Stimulated activated CD8-positive, alpha-beta memory T cell treated with anti-CD3 and anti-CD28 coated beads, Interleukin-12 subunit alpha, Interleukin-12 subunit beta, amount 100 ng/mL, for 4 hours (primary cell): Measurements from ENCODE around the gene ATG13.
"Not testable (repeated sequence)": the region's sequence is repeated elsewhere in the genome, so short reads cannot be mapped to it uniquely, and the experiment has no call there.

Experiments
- DNase-seq: peaks from one replicate; pipeline ENCODE4 v3.0.0-alpha.2; 2020; ENCODE audit warnings: low read depth

The ATG13 gene

DNA sequence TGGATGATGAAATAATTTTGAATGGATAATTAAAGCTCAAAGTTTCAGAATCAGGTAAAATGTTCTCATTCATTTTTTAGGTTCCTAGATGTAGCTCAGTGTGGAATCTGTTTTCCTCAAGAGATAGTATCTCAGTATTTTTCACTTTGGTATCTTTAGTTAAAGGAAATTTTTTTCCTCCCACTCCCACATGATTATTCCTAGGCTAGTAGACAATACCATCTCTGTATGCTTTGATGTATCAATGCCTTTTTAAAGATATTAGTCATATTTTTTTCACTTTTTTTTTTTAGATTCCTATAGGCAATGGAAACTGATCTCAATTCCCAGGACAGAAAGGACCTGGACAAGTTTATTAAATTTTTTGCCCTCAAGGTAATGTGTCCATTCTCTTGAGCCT lies 26.6 kb downstream of the ATG13 start:
- DNase-seq: no peak

DNA sequence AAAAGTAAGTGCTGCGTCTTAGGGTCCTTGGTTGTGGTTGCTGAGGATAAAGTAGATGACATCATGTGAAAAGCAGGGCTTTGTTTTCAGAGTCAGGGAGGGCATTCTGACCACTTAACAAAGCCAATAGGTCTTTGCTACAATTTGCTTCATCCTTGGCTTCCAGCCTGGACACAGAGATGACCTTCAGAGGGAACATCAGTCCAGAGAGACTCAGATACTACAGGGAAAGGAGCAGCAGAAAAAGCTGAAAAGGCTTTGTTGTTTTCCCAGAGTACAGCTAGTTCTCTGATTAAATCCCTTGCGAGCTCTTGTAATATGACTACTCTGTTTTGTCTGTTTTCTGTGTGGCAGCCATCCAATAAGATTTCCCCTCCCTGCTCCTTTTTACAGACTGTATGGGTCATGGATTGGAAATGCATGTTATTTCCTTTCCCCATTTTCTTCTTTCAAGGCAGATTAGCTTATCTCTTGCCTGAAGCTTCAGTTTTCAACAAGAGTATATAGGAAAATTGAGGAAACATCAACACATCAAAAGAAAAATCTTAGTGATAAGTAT lies 31.9 kb downstream of the ATG13 start:
- DNase-seq: no peak

DNA sequence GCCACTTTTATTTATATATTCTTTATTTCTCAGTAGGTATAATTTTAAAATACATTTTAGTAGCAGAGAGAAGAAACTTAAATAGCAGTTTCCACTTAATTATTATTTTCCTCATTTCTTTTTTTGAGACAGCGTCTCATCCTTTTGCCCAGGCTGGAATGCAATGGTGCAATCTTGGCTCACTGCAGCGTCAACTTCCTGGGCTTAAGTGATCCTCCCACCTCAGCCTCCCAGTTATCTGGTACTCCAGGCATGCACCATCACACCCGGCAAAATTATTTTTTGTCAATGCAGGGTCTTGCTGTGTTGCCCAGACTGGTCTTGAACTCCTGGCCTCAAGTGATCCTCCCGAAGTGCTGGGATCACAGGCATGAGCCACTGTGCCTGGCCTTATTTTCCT lies 38.3 kb downstream of the ATG13 start:
- DNase-seq: no peak

DNA sequence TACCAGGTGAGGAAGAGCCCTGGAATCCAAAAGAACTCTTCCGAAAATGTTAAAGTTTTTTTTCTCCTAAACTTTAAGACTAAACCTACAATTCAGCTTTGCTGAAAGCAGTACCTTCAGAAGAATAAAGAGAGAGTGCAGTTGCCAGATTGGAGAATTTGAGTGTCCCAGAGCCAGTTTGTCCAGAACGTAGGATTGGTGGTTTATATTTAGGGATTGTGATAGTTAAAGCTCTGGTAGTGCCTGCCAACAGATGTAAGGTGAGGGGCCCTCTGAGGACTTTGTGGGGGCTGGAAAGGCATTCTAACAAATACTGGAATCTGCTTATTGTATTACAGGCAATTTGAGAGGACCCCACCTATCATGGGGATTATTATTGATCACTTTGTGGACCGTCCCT lies 39.8 kb downstream of the ATG13 start:
- no peak for DNase-seq

- no peak for DNase-seq
Measured at GRCh38 chr11:46658259-46658658, 40.9 kb downstream of the ATG13 start.

GRCh38 chr11:46659908-46660307 lies 42.6 kb downstream of the ATG13 start:
- no peak for DNase-seq

- DNase-seq: no peak
Measured at GRCh38 chr11:46661836-46662235, 44.5 kb downstream of the ATG13 start.

DNA sequence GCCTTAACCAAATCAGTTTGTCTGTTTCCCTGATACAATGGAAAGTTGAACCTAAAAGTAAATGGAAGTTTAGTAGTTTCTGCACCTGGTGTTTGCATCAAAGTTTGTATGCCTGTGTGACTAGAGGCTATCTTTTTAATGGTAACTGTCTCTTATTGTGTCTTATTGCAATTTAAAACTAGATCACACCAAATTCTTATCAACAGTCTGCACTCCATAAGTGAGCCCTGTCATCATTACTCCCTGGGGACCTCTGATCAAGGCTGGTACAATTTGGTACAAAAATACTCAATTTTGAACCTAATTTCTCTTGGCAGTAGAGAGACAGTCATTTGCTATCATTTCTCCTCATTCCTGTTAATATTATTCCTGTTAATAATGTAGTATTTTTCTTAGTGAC lies 45.0 kb downstream of the ATG13 start:
- DNase-seq: no peak

- DNase-seq: no peak
Measured at GRCh38 chr11:46663277-46663940, 46.1 kb downstream of the ATG13 start.

DNA sequence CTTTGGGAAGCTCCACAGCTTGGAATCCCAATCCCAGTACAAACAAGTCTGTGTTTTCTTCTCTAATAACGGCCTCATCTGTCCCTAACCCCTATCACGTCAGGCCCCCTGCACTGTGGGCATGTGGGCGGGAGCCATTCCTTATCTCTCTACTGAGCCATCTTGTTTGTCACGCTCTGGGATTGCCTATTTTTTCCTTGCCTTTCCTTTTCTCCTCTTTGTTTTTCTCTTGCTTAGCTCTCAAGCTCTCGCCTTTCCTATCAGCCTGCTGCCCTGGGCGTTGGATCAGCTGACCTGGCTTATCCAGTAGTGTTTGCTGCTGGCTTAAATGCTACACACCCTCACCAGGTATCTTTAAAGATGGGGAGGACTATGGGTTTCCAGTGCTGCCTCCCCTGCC lies 47.3 kb downstream of the ATG13 start:
- no peak for DNase-seq

DNA sequence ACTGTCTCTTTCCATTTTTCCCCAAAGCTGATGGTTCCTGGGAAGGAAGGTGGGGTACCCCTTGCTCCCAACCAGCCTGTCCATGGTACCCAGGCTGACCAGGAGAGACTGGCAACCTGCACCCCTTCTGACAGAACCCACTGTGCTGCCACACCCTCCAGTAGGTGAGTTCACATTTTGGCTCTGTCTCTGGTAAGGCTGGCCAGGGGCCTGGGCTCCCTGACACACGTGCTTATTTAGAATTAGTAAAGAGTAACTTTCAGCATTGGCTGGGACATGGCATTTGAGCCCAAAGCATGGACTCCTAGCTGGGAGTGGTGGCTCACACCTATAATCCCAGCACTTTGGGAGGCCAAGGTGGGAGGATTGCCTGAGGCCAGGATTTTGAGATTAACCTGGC lies 48.0 kb downstream of the ATG13 start:
- DNase-seq: no peak

GRCh38 chr11:46666516-46666915 lies 49.2 kb downstream of the ATG13 start:
- no peak for DNase-seq

DNA sequence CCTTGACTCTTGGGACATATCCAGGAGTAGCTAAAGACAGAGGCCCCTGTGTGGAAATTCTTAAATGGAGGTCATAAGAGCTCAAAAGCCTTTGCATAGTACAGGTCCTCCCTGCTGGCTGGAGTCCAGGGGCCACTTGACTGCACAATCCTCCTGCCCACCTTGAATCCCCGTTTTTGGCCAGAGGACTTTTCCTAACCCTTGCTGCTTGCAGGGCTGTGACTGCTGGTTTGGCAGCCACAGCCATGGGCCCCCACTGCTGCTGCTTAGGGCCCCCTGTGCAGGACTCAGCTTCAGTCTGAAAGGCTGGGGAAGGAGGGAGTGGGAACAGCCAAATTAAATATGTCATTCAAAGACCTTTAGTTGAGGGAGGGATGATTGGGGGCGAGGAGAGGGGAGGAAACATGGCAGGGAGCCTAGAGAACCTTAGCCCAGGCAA lies 49.7 kb downstream of the ATG13 start:
- DNase-seq: no peak

DNA sequence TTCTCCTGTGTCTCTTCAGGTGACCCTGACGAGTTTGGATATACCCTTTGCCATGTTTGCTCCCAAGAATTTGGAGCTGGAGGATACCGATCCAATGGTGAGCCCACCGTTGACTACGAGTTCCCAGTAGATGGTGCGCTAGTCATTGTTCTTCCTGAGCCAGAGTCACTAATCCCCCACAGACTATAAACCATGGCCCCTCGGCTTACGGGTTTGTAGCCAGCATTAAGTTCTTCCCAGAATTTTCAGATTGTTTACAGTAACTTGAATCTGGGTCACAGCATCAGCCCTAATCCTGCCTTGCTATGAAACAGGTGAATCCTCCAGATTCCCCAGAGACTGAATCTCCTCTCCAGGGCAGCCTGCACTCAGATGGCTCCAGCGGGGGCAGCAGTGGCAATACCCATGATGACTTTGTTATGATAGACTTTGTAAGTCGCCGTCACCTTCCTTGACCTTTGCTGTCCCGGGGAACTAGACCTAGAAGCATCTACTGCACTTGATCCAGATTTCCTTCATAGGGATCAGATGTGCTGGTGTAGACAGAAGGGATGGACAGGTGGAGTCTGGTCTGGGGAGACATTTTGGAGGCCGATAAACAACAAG lies 51.2 kb downstream of the ATG13 start:
- no peak for DNase-seq

DNA sequence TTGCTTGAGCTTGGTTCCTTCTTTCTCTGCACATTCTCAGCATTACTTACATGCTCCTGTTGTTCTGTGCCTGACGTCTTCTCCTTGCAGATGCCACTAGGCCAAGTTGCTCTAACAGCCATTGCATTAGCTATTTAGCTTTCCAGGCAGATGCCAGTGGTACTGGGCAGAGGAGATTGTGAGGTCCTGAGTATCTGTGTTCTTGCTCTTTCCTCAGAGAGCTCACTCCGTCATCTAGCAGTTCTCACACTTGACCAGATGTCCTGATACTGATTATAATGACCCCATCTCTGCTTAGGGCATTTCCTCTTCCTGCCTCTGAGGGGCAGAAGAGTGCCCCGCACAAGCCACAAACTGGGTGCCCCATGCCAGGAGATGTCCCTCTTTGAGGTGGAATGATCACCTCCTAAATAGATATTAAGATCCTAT lies 52.4 kb downstream of the ATG13 start:
- DNase-seq: no peak

GRCh38 chr11:46670521-46670920 lies 53.2 kb downstream of the ATG13 start:
- not testable (repeated sequence) for DNase-seq

GRCh38 chr11:46671958-46672315 lies 54.6 kb downstream of the ATG13 start:
- DNase-seq: no peak

GRCh38 chr11:46672381-46672839 lies 55.1 kb downstream of the ATG13 start:
- no peak for DNase-seq

- DNase-seq: no peak
Measured at GRCh38 chr11:46673713-46674462, 56.5 kb downstream of the ATG13 start.

DNA sequence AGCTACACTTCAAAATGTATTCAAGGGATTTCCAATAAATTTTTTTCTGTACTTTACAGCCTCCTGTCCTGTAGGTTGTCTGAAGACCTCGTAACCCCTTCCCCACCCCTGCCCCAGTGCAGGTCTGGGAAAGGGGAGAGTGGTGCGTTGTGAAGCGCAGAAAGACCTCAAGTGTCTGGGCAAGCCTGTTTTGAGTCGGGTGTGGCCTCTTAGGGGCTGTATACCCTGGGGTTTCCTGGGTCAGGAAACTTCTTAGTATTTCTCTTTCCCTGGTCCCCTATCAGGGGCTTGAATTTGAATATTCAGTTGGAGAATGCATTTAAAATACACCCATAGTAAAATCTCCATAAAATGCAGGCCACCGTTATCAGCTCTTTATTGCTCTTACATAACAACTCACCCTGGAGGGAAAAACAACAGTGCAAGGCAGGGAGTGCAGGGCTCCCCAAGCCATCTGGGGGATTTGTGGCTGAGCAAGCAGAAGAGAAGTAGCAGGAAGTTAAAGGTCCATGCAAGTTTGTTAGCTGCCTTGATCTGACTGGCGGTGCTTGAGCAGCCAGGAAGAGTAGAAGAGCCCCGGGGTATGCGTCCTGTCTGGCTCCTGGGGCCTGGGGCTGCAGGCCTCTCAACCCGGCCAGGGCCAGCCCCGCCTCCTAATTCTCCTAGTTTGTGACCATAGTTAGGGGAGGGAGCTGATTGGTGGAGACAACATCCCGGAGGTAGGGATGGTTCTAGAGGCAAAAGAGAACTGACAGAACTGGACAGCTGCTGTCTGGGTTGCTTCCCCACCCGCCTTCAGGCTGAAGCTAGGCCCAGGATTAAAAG lies 57.3 kb downstream of the ATG13 start:
- no peak for DNase-seq

DNA sequence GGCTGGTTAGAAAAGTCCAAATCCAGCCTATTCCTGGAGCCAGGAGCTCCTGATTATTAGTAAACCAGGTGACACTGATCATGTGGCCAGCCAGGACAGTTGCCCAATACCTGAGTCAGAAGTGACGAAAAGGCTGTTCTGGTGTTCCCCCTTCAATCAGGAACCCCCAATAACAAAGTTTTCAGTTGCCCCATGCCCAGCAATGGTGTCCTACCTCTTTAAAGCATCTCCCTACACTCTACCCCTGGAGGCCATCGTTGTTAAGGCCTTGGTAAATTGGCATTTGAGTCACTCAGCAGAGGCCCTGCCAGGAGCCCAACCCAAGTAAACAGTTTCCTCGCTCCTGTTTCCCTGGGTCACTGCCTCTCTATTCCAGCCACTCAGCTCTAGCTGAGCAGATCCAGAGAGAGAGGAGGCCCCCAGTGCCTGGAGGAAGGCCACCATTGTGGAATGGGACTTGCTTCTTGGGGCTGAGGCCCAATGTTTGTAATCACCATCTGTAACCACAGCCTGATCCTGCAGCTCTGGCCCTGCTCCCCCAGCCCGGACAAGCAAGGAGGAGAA lies 58.0 kb downstream of the ATG13 start:
- DNase-seq: no peak

DNA sequence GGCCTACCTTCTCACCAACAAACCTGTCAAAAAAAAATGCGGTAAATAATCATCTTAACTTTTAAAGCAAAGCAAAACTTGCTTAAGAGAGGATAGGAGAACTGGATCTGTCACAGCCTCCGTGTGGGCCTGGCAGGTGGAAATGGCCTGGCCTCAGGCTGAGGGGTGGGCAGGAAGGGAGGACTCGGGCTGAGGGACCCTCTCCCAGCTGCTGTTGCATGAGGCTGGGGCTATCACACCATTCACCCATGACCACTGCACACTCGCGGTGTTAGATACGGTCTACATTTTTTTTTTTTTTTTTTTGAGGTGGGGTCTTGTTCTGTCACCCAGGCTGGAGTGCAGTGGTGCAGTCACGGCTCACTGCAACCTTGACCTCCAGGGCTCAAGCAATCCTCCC lies 58.6 kb downstream of the ATG13 start:
- DNase-seq: no peak
